Measurements from ENCODE around the gene POLDIP3. TPM values are rescaled to one million over a fixed set of nuclear protein-coding genes. Genes with fewer than 3 reads are reported as not detected.

POLDIP3 gene
- total RNA-seq, 1 donor from 2014 or later, result 48.0 TPM

DNA sequence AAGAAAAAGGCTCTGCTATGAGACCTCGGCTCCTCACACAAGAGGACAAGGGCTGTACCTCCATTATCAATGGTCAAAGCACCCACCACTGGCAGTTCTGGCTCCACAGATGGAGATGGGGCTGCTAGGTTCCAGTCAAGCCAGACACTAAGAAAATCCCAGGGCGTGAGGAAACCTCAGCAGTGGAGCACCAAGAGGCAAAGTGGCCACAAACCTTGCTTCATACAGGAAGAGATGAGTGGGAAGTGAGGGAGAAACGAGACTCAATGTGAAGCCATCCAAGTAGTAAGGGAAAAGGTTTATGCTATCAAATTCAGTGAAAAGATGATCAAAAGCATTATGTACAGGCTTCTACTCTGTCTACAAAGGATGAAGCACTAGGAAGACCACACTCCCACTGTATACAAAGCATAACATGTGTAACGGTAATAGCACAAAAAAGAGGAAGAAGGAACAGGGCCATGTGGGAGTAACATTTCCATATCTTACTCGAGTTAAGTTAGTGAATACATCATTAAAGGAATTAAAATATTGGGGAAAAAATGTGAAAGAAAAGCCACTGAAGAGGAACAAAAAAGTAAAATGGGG lies 27.0 kb downstream of the POLDIP3 start:
- H3K4me3 Mint-ChIP-seq (ENCODE audit: unreplicated experiment), result no peak overlapping the region
- no peaks in the 10 kb centered on the region for H3K9me3 Mint-ChIP-seq (ENCODE audit: low read depth)
- no peak for TF ChIP-seq CTCF (IDR thresholded peaks at IDR 0.05)
- DNase-seq (ENCODE audit: low spot score), result no peak
- no peaks in the 10 kb centered on the region for H3K27me3 Mint-ChIP-seq (ENCODE audit: low read depth)
- H3K27ac Mint-ChIP-seq (ENCODE audit: unreplicated experiment), result no peak overlapping the region
- H3K4me1 Mint-ChIP-seq (ENCODE audit: low read depth), result no peaks in the 10 kb centered on the region
- H3K36me3 Mint-ChIP-seq (ENCODE audit: low read depth), result peaks cover 27% of the 10 kb centered on the region

GRCh38 chr22:42586381-42586780 lies 28.3 kb downstream of the POLDIP3 start:
- peaks cover 26% of the 10 kb centered on the region for H3K36me3 Mint-ChIP-seq (ENCODE audit: low read depth)
- no peak overlapping the region for H3K4me3 Mint-ChIP-seq (ENCODE audit: unreplicated experiment)
- no peak for DNase-seq (ENCODE audit: low spot score)
- no peak for TF ChIP-seq CTCF (IDR thresholded peaks at IDR 0.05)
- H3K4me1 Mint-ChIP-seq (ENCODE audit: low read depth), result peaks cover 6% of the 10 kb centered on the region
- H3K27ac Mint-ChIP-seq (ENCODE audit: unreplicated experiment), result no peak overlapping the region
- H3K9me3 Mint-ChIP-seq (ENCODE audit: low read depth), result no peaks in the 10 kb centered on the region
- H3K27me3 Mint-ChIP-seq (ENCODE audit: low read depth), result no peaks in the 10 kb centered on the region

- peaks cover 11% of the 10 kb centered on the region for H3K4me1 Mint-ChIP-seq (ENCODE audit: low read depth)
- TF ChIP-seq CTCF (IDR thresholded peaks at IDR 0.05), result no peak
- no peak overlapping the region for H3K27ac Mint-ChIP-seq (ENCODE audit: unreplicated experiment)
- DNase-seq (ENCODE audit: low spot score), result no peak
- H3K27me3 Mint-ChIP-seq (ENCODE audit: low read depth), result no peaks in the 10 kb centered on the region
- H3K4me3 Mint-ChIP-seq (ENCODE audit: unreplicated experiment), result no peak overlapping the region
- H3K36me3 Mint-ChIP-seq (ENCODE audit: low read depth), result peaks cover 25% of the 10 kb centered on the region
- no peaks in the 10 kb centered on the region for H3K9me3 Mint-ChIP-seq (ENCODE audit: low read depth)
Measured at GRCh38 chr22:42585096-42585495, 29.6 kb downstream of the POLDIP3 start.

GRCh38 chr22:42584364-42584940 lies 30.2 kb downstream of the POLDIP3 start:
- Mint-ChIP-seq H3K4me1 (ENCODE audit: low read depth) (peaks cover 11% of the 10 kb centered on the region), H3K4me3 (ENCODE audit: unreplicated experiment) (no peak overlapping the region), H3K36me3 (ENCODE audit: low read depth) (peaks cover 20% of the 10 kb centered on the region), H3K27ac (ENCODE audit: unreplicated experiment) (no peak overlapping the region), H3K27me3 (ENCODE audit: low read depth) (no peaks in the 10 kb centered on the region), H3K9me3 (ENCODE audit: low read depth) (no peaks in the 10 kb centered on the region)
- no peak for DNase-seq (ENCODE audit: low spot score)
- no peak for TF ChIP-seq CTCF (IDR thresholded peaks at IDR 0.05)

DNA sequence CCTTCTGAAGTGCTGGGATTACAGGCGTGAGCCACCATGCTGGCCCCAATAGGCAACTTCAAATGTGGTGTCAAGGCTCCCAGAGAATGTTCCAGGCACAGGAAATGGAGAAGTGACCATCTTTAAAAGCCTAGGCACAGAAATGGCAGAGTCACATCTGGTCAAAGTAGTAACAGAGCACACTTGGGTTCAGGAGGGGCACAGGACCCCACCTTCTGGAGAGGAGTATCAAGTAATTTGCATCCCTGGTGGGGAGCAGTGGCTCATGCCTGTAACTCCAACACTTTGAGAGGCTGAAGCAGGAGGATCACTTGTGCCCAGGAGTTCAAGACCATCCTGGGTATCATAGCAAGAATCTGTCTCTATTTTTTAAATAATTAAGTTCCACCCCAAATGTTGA lies 31.7 kb downstream of the POLDIP3 start:
- H3K36me3 Mint-ChIP-seq (ENCODE audit: low read depth), result peaks cover 17% of the 10 kb centered on the region
- no peak overlapping the region for H3K27ac Mint-ChIP-seq (ENCODE audit: unreplicated experiment)
- DNase-seq (ENCODE audit: low spot score), result no peak

More for the DNA sequence above, 31.7 kb downstream of the POLDIP3 start:
- Mint-ChIP-seq H3K27me3 (ENCODE audit: low read depth) (no peaks in the 10 kb centered on the region), H3K4me1 (ENCODE audit: low read depth) (peaks cover 11% of the 10 kb centered on the region), H3K4me3 (ENCODE audit: unreplicated experiment) (no peak overlapping the region), H3K9me3 (ENCODE audit: low read depth) (no peaks in the 10 kb centered on the region)
- no peak for TF ChIP-seq CTCF (IDR thresholded peaks at IDR 0.05)

All from chondrocyte (in vitro differentiated cells).